SK-MEL-5 (cell line): ENCODE results near the gene XIRP2. TPM values are rescaled to one million over a fixed set of nuclear protein-coding genes. Genes with fewer than 3 reads are reported as not detected.
"Not testable (repeated sequence)": the region's sequence is repeated elsewhere in the genome, so short reads cannot be mapped to it uniquely, and the experiment has no call there.

Source experiments
- DNase-seq: peaks from one replicate; pipeline ENCODE4 v3.0.0-alpha.2; 2016; ENCODE audit warnings: low read depth, low spot score
- in situ Hi-C: cut with HindIII; loops from 2 replicates; pipeline ENCODE4 v1.10.0; 2016; ENCODE audit warnings: low sequenced_read_pairs, high pct_unique_total_duplicates, low pct_unique_long_range_greater_than_20kb
- total RNA-seq: library from RNA; depleted of rRNA; stranded (reverse); fragments of >200 nt; shearing (Covaris generic); gene quantifications from 2 replicates; pipeline ENCODE4 v1.2.3, GENCODE V29; 2014

XIRP2 gene
- total RNA-seq, 1 experiment from 2014 or later = not detected

- no peak for DNase-seq
- in situ Hi-C loops = no loop called here
Observed at GRCh38 chr2:167209784-167210183, 321.5 kb downstream of the XIRP2 start.

GRCh38 chr2:167212014-167212648 is 323.9 kb downstream of the XIRP2 start:
- DNase-seq = peak; percentile 70
- in situ Hi-C loops = no loop called here

GRCh38 chr2:167215595-167215994 is 327.3 kb downstream of the XIRP2 start:
- in situ Hi-C loops = no loop called here
- no peak for DNase-seq

GRCh38 chr2:167237478-167237877 is 349.2 kb downstream of the XIRP2 start:
- DNase-seq = no peak
- in situ Hi-C loops = no loop called here

GRCh38 chr2:167240671-167241070 is 352.4 kb downstream of the XIRP2 start:
- in situ Hi-C loops = no loop called here
- DNase-seq = no peak

- no peak for DNase-seq
- in situ Hi-C loops = no loop called here
Observed at GRCh38 chr2:167249197-167249596, 360.9 kb downstream of the XIRP2 start.

GRCh38 chr2:167253025-167253424 is 364.7 kb downstream of the XIRP2 start:
- in situ Hi-C loops = no loop called here
- no peak for DNase-seq

GRCh38 chr2:167254721-167255120 is 366.4 kb downstream of the XIRP2 start:
- DNase-seq = no peak
- in situ Hi-C loops = no loop called here

GRCh38 chr2:167258712-167259111 is 370.4 kb downstream of the XIRP2 start:
- in situ Hi-C loops = no loop called here

GRCh38 chr2:167264380-167264779 is 376.1 kb downstream of the XIRP2 start:
- DNase-seq = peak; percentile 70
- in situ Hi-C loops = no loop called here

More at GRCh38 chr2:167258712-167259111, 370.4 kb downstream of the XIRP2 start:
- DNase-seq = no peak

- in situ Hi-C loops = no loop called here
- DNase-seq = no peak
Observed at GRCh38 chr2:167265004-167265403, 376.7 kb downstream of the XIRP2 start.

GRCh38 chr2:167265722-167266121 is 377.4 kb downstream of the XIRP2 start:
- in situ Hi-C loops = no loop called here

GRCh38 chr2:167268245-167268644 is 380.0 kb downstream of the XIRP2 start:
- in situ Hi-C loops = not testable (repeated sequence)

More at GRCh38 chr2:167265722-167266121, 377.4 kb downstream of the XIRP2 start:
- DNase-seq = no peak

GRCh38 chr2:167271932-167272331 is 383.7 kb downstream of the XIRP2 start:
- in situ Hi-C loops = no loop called here
- DNase-seq = peak; percentile 30

More at GRCh38 chr2:167268245-167268644, 380.0 kb downstream of the XIRP2 start:
- DNase-seq = not testable (repeated sequence)

GRCh38 chr2:167275046-167275445 is 386.8 kb downstream of the XIRP2 start:
- in situ Hi-C loops = no loop called here
- DNase-seq = no peak

- in situ Hi-C loops = no loop called here
- no peak for DNase-seq
Observed at GRCh38 chr2:167279810-167280209, 391.5 kb downstream of the XIRP2 start.

GRCh38 chr2:167287212-167287611 is 398.9 kb downstream of the XIRP2 start:
- DNase-seq = no peak
- in situ Hi-C loops = no loop called here

GRCh38 chr2:167289651-167290410 is 401.6 kb downstream of the XIRP2 start:
- DNase-seq = no peak

More at GRCh38 chr2:167289651-167290410, 401.6 kb downstream of the XIRP2 start:
- in situ Hi-C loops = no loop called here
